Measurements from ENCODE around the gene CHTOP.
A peak's percentile ranks its signal among the peaks of the same experiment; 100 is the strongest.

CHTOP gene

DNA sequence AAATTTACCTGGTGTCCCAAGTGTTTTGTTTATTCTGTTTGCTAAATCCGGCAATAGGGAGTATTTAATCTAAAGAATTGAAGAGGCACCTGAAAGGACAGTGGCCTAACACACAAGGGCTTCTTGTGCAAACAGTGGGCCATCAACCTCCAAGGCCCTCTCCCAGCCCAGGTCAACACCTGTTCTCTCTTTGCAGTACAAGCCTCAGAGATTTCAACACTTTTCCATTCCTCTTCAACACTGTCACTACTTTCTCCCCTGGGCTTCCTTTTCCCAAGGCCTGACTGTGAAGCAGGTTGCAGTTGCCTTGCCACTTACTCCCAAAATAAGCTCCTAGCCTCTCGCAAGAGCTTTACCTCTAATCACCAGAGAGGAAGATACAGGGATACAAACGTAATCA lies 21.5 kb downstream of the CHTOP start:
- no peak overlapping the region for H3K4me2 ChIP-seq (ENCODE audit: low read length)
- H2BK120ac ChIP-seq (ENCODE audit: insufficient read depth, low read length, poor library complexity) = no peak overlapping the region
- H4K91ac ChIP-seq (ENCODE audit: low read depth, low read length) = no peak overlapping the region
- H3K9ac ChIP-seq (ENCODE audit: low read length) = no peak overlapping the region
- no peak overlapping the region for H3K4me3 ChIP-seq (ENCODE audit: low read depth, low read length)
- H4K8ac ChIP-seq (ENCODE audit: low read depth, low read length) = no peak overlapping the region
- H3K14ac ChIP-seq (ENCODE audit: low read length) = no peak overlapping the region
- H3K4ac ChIP-seq (ENCODE audit: low read depth, low read length) = no peak overlapping the region
- H2AFZ ChIP-seq (ENCODE audit: insufficient read depth, low read length, poor library complexity) = no peak overlapping the region
- H3K36me3 ChIP-seq (ENCODE audit: control insufficient read depth in 1 of 2, insufficient read depth in 2 of 2, low read length in 2 of 2) = peaks cover 2 to 3% of the 10 kb centered on the region in 2 experiments
- no peak overlapping the region for H4K12ac ChIP-seq (ENCODE audit: low read depth, low read length)
- WGBS (ENCODE audit: extremely low coverage, insufficient coverage, insufficient read length) = no CpG with 5 or more reads among the region's 3 CpGs
- peaks cover 3% of the 10 kb centered on the region for H3K79me1 ChIP-seq (ENCODE audit: low read length)
- no peaks in the 10 kb centered on the region for H3K27me3 ChIP-seq (ENCODE audit: insufficient read depth, low read length)
- H2BK5ac ChIP-seq (ENCODE audit: low read depth, low read length, poor library complexity) = no peak overlapping the region
- DNase-seq = peak; percentile 64 to 80
- H3K4me1 ChIP-seq (ENCODE audit: control insufficient read depth in 1 of 2, insufficient read depth in 2 of 2, low read length in 2 of 2) = peaks cover 3 to 4% of the 10 kb centered on the region in 2 experiments
- no peak overlapping the region for H3K23ac ChIP-seq (ENCODE audit: low read length)
- no peak overlapping the region for H3K18ac ChIP-seq (ENCODE audit: low read length)
- no peak overlapping the region for H2AK5ac ChIP-seq (ENCODE audit: low read length)
- no peak overlapping the region for H3K27ac ChIP-seq (ENCODE audit: low read depth, low read length)
- no peak overlapping the region for H2BK12ac ChIP-seq (ENCODE audit: low read length)
- H3K9me3 ChIP-seq (ENCODE audit: insufficient read depth, low read depth, low read length) = peaks cover 1% of the 10 kb centered on the region
- H3K79me2 ChIP-seq (ENCODE audit: control insufficient read depth, insufficient read depth, low read length, poor library complexity) = peaks cover 3% of the 10 kb centered on the region

DNA sequence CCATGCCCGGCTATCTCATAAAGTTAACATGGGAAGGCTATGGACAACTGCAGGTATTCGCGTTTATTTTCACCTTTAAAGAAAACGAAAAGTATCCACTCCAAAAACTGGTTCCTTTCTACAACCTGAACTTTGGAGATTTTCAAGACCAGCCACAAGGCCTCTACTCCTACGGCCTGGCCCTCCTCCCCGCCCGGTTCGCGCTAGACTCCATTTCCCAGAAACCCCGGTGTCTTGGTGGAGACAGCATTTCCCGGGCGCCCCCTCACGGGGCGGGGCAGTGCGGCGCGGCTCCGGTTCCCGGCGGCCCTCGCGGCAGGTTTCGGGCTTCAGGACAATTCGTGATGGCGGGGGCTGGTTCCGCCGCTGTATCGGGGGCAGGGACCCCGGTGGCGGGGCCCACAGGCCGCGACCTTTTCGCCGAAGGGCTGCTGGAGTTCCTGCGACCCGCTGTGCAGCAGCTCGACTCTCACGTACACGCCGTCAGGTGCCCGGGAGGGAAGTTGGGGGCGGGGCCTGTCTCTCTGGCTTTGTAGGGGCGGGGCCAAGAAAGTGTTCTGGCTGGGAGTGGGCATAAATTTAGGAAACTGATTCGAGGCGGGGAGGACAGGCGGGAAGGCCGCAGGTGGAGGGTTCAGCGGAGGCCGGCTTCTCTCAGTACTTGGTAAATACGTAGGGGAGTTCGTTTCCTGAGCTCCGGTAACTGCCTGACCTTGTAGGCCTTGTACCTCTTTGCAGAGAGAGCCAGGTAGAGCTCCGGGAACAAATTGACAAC lies 24.7 kb downstream of the CHTOP start, which contains the start of gene SNAPIN:
TSS of gene SNAPIN (plus strand) at position 304 of the 775 bp plus-strand sequence. CDS start at position 345, 41 bp downstream.
- peaks cover 3% of the 10 kb centered on the region for H3K79me2 ChIP-seq (ENCODE audit: control insufficient read depth, insufficient read depth, low read length, poor library complexity)
- peak within 1 kb of the TSS; percentile 63 for H3K14ac ChIP-seq (ENCODE audit: low read length)
- H3K36me3 ChIP-seq (ENCODE audit: control insufficient read depth in 1 of 2, insufficient read depth in 2 of 2, low read length in 2 of 2) = peaks cover 18 to 27% of the 10 kb centered on the region in 2 experiments
- H3K27me3 ChIP-seq (ENCODE audit: insufficient read depth, low read length) = no peaks in the 10 kb centered on the region
- H3K4me1 ChIP-seq (ENCODE audit: control insufficient read depth in 1 of 2, insufficient read depth in 2 of 2, low read length in 2 of 2) = peaks cover 2 to 3% of the 10 kb centered on the region in 2 experiments
- peak within 1 kb of the TSS; percentile 93 for H4K8ac ChIP-seq (ENCODE audit: low read depth, low read length)
- peak within 1 kb of the TSS; percentile 93 for H3K9ac ChIP-seq (ENCODE audit: low read length)
- no peak within 1 kb of the TSS for H2BK12ac ChIP-seq (ENCODE audit: low read length)
- H3K27ac ChIP-seq (ENCODE audit: low read depth, low read length) = peak within 1 kb of the TSS; percentile 55
- H3K4ac ChIP-seq (ENCODE audit: low read depth, low read length) = peak within 1 kb of the TSS; percentile 42
- WGBS (ENCODE audit: extremely low coverage, insufficient coverage, insufficient read length) = no CpG with 5 or more reads among the region's 53 CpGs
- H3K4me2 ChIP-seq (ENCODE audit: low read length) = peak within 1 kb of the TSS; percentile 93
- peak within 1 kb of the TSS; percentile 91 for H3K18ac ChIP-seq (ENCODE audit: low read length)
- no peak within 1 kb of the TSS for H3K23ac ChIP-seq (ENCODE audit: low read length)
- peak within 1 kb of the TSS; percentile 93 for H3K4me3 ChIP-seq (ENCODE audit: low read depth, low read length)
- peak within 1 kb of the TSS; percentile 86 for H2BK5ac ChIP-seq (ENCODE audit: low read depth, low read length, poor library complexity)
- H3K9me3 ChIP-seq (ENCODE audit: insufficient read depth, low read depth, low read length) = no peaks in the 10 kb centered on the region
- DNase-seq = peak; percentile 71 to 82
- peak within 1 kb of the TSS; percentile 91 for H2BK120ac ChIP-seq (ENCODE audit: insufficient read depth, low read length, poor library complexity)
- H4K91ac ChIP-seq (ENCODE audit: low read depth, low read length) = peak within 1 kb of the TSS; percentile 82
- peaks cover 3% of the 10 kb centered on the region for H3K79me1 ChIP-seq (ENCODE audit: low read length)
- peak within 1 kb of the TSS; percentile 83 for H4K12ac ChIP-seq (ENCODE audit: low read depth, low read length)
- peak within 1 kb of the TSS; percentile 80 for H2AFZ ChIP-seq (ENCODE audit: insufficient read depth, low read length, poor library complexity)
- H2AK5ac ChIP-seq (ENCODE audit: low read length) = no peak within 1 kb of the TSS

DNA sequence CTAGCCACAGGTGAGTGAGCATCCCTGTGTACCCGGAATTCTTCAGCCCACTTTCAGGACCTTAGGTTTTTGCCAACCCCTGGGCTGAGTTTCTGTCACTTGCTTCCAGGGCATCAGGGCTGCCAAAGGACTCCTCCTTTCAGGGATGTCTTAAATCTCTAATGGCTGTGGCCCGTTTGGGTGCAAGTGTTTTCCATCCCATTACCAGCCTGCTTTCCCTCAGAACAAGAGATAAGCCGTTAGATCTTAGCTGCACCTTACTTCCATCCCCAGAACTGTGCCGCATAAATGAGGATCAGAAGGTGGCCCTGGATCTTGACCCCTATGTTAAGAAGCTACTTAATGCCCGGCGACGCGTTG lies 25.3 kb downstream of the CHTOP start:
- H3K36me3 ChIP-seq (ENCODE audit: control insufficient read depth in 1 of 2, insufficient read depth in 2 of 2, low read length in 2 of 2) = peaks cover 18 to 30% of the 10 kb centered on the region in 2 experiments
- no peak overlapping the region for H4K8ac ChIP-seq (ENCODE audit: low read depth, low read length)
- H3K4me1 ChIP-seq (ENCODE audit: control insufficient read depth in 1 of 2, insufficient read depth in 2 of 2, low read length in 2 of 2) = peaks cover 2 to 3% of the 10 kb centered on the region in 2 experiments
- peak overlapping the region; percentile 75 for H3K9ac ChIP-seq (ENCODE audit: low read length)
- H3K14ac ChIP-seq (ENCODE audit: low read length) = peak overlapping the region; percentile 17
- peak overlapping the region; percentile 93 for H3K4me2 ChIP-seq (ENCODE audit: low read length)
- no peak overlapping the region for H4K91ac ChIP-seq (ENCODE audit: low read depth, low read length)
- peak overlapping the region; percentile 93 for H3K4me3 ChIP-seq (ENCODE audit: low read depth, low read length)
- H4K12ac ChIP-seq (ENCODE audit: low read depth, low read length) = no peak overlapping the region
- peaks cover 3% of the 10 kb centered on the region for H3K79me1 ChIP-seq (ENCODE audit: low read length)
- peaks cover 3% of the 10 kb centered on the region for H3K79me2 ChIP-seq (ENCODE audit: control insufficient read depth, insufficient read depth, low read length, poor library complexity)
- H3K27ac ChIP-seq (ENCODE audit: low read depth, low read length) = no peak overlapping the region
- no peaks in the 10 kb centered on the region for H3K27me3 ChIP-seq (ENCODE audit: insufficient read depth, low read length)
- no peak overlapping the region for H2AK5ac ChIP-seq (ENCODE audit: low read length)
- H2AFZ ChIP-seq (ENCODE audit: insufficient read depth, low read length, poor library complexity) = no peak overlapping the region
- no CpG with 5 or more reads among the region's 8 CpGs for WGBS (ENCODE audit: extremely low coverage, insufficient coverage, insufficient read length)
- no peak for DNase-seq
- no peak overlapping the region for H3K23ac ChIP-seq (ENCODE audit: low read length)
- no peaks in the 10 kb centered on the region for H3K9me3 ChIP-seq (ENCODE audit: insufficient read depth, low read depth, low read length)
- H2BK12ac ChIP-seq (ENCODE audit: low read length) = no peak overlapping the region
- no peak overlapping the region for H2BK5ac ChIP-seq (ENCODE audit: low read depth, low read length, poor library complexity)
- H3K18ac ChIP-seq (ENCODE audit: low read length) = peak overlapping the region; percentile 64
- H2BK120ac ChIP-seq (ENCODE audit: insufficient read depth, low read length, poor library complexity) = no peak overlapping the region
- no peak overlapping the region for H3K4ac ChIP-seq (ENCODE audit: low read depth, low read length)

DNA sequence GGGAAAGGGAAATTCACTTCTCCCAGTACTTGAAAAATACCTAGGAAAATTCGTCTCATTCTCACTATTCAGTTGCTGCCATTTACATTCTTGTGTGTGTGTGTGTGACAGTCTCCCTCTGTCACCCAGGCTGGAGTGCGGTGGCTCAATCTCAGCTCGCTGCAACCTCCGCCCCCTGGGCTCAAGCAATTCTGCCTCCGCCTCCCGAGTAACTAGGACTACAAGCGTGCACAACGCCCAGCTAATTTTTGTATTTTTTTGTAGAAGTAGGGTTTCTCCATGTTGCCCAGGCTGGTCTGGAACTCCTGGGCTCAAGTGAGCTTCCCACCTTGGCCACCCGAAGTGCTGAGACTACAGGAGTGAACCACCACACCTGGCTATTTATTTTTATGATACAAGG lies 25.8 kb downstream of the CHTOP start:
- peaks cover 23 to 35% of the 10 kb centered on the region in 2 experiments for H3K36me3 ChIP-seq (ENCODE audit: control insufficient read depth in 1 of 2, insufficient read depth in 2 of 2, low read length in 2 of 2)
- H2BK120ac ChIP-seq (ENCODE audit: insufficient read depth, low read length, poor library complexity) = no peak overlapping the region
- peaks cover 3% of the 10 kb centered on the region for H3K79me1 ChIP-seq (ENCODE audit: low read length)
- H2AK5ac ChIP-seq (ENCODE audit: low read length) = no peak overlapping the region
- H3K9me3 ChIP-seq (ENCODE audit: insufficient read depth, low read depth, low read length) = no peaks in the 10 kb centered on the region
- peaks cover 2 to 3% of the 10 kb centered on the region in 2 experiments for H3K4me1 ChIP-seq (ENCODE audit: control insufficient read depth in 1 of 2, insufficient read depth in 2 of 2, low read length in 2 of 2)
- no peak overlapping the region for H3K18ac ChIP-seq (ENCODE audit: low read length)
- no CpG with 5 or more reads among the region's 9 CpGs for WGBS (ENCODE audit: extremely low coverage, insufficient coverage, insufficient read length)
- H2BK12ac ChIP-seq (ENCODE audit: low read length) = no peak overlapping the region
- no peak overlapping the region for H3K4me3 ChIP-seq (ENCODE audit: low read depth, low read length)
- H3K4me2 ChIP-seq (ENCODE audit: low read length) = no peak overlapping the region
- H4K12ac ChIP-seq (ENCODE audit: low read depth, low read length) = no peak overlapping the region
- H3K79me2 ChIP-seq (ENCODE audit: control insufficient read depth, insufficient read depth, low read length, poor library complexity) = peaks cover 3% of the 10 kb centered on the region
- H3K23ac ChIP-seq (ENCODE audit: low read length) = no peak overlapping the region
- no peak overlapping the region for H3K4ac ChIP-seq (ENCODE audit: low read depth, low read length)
- H2BK5ac ChIP-seq (ENCODE audit: low read depth, low read length, poor library complexity) = no peak overlapping the region
- H4K91ac ChIP-seq (ENCODE audit: low read depth, low read length) = no peak overlapping the region
- H3K27ac ChIP-seq (ENCODE audit: low read depth, low read length) = no peak overlapping the region
- no peak overlapping the region for H3K14ac ChIP-seq (ENCODE audit: low read length)
- H3K27me3 ChIP-seq (ENCODE audit: insufficient read depth, low read length) = no peaks in the 10 kb centered on the region
- no peak overlapping the region for H4K8ac ChIP-seq (ENCODE audit: low read depth, low read length)
- peak; percentile 52 for DNase-seq
- H2AFZ ChIP-seq (ENCODE audit: insufficient read depth, low read length, poor library complexity) = no peak overlapping the region
- H3K9ac ChIP-seq (ENCODE audit: low read length) = no peak overlapping the region

All from trophoblast cell (in vitro differentiated cells and primary cell).